ENCODE measurements around the gene CAPN6.
A peak's percentile ranks its signal among the peaks of the same experiment; 100 is the strongest.

CAPN6 gene, protein sequence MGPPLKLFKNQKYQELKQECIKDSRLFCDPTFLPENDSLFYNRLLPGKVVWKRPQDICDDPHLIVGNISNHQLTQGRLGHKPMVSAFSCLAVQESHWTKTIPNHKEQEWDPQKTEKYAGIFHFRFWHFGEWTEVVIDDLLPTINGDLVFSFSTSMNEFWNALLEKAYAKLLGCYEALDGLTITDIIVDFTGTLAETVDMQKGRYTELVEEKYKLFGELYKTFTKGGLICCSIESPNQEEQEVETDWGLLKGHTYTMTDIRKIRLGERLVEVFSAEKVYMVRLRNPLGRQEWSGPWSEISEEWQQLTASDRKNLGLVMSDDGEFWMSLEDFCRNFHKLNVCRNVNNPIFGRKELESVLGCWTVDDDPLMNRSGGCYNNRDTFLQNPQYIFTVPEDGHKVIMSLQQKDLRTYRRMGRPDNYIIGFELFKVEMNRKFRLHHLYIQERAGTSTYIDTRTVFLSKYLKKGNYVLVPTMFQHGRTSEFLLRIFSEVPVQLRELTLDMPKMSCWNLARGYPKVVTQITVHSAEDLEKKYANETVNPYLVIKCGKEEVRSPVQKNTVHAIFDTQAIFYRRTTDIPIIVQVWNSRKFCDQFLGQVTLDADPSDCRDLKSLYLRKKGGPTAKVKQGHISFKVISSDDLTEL

DNA sequence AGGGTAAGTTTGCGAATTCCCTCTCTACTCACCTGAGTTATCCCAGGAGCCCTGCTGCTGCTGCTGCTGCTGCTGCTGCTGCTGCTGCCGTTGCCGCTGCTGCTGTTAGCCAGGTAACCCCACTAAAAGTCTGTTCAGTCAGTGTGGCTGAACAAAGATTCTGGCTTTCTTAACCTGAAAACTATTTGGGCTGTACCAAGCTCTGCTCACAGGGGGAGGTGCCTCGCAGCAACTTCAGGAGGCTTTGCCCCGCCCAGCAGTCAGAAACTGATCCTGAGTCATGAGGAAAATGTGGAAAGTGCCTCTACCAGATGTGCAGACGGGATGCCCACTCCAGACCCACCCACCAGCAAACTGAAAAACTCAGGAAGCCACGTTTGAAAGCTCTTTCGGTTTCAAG, at the start of gene CAPN6:
Gene CAPN6 (minus strand): TSS at position 145 of the 400 bp plus-strand sequence. CDS start 6,547 bp downstream, outside the sequence.
- peak; percentile 44 for DNase-seq (ENCODE audit: low read depth)
- H3K4me3 ChIP-seq (ENCODE audit: control insufficient read depth, low read depth, low read length): no peak within 1 kb of the TSS
- TF ChIP-seq, protein P1, sequence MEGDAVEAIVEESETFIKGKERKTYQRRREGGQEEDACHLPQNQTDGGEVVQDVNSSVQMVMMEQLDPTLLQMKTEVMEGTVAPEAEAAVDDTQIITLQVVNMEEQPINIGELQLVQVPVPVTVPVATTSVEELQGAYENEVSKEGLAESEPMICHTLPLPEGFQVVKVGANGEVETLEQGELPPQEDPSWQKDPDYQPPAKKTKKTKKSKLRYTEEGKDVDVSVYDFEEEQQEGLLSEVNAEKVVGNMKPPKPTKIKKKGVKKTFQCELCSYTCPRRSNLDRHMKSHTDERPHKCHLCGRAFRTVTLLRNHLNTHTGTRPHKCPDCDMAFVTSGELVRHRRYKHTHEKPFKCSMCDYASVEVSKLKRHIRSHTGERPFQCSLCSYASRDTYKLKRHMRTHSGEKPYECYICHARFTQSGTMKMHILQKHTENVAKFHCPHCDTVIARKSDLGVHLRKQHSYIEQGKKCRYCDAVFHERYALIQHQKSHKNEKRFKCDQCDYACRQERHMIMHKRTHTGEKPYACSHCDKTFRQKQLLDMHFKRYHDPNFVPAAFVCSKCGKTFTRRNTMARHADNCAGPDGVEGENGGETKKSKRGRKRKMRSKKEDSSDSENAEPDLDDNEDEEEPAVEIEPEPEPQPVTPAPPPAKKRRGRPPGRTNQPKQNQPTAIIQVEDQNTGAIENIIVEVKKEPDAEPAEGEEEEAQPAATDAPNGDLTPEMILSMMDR (conservative IDR thresholded peaks at IDR 0.05; ENCODE audit: control insufficient read depth, insufficient read depth, low read depth, low read length): no peak

DNA sequence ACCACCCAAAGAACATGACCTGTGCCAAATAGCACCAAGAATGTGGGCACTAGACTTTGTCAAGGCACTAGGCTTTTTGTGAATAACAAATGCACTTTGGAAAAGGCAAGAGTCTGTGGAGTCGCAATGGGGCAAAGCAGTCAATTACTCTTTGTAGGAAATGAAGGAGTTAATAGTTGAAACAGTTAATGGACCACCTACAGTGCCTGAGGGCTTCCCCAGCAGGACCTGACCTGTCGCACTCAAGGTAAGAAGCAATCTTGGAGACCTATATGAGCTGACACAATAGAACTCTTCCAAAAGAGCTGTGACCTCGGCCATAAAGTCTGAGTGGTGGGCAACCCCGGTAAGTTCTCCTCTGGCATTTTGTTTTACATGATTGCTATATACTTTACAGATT, 49.2 kb upstream of the CAPN6 start:
- DNase-seq (ENCODE audit: low read depth): no peak
- H3K4me3 ChIP-seq (ENCODE audit: control insufficient read depth, low read depth, low read length): no peak overlapping the region
- TF ChIP-seq, protein P1 (conservative IDR thresholded peaks at IDR 0.05; ENCODE audit: control insufficient read depth, insufficient read depth, low read depth, low read length): no peak

DNA sequence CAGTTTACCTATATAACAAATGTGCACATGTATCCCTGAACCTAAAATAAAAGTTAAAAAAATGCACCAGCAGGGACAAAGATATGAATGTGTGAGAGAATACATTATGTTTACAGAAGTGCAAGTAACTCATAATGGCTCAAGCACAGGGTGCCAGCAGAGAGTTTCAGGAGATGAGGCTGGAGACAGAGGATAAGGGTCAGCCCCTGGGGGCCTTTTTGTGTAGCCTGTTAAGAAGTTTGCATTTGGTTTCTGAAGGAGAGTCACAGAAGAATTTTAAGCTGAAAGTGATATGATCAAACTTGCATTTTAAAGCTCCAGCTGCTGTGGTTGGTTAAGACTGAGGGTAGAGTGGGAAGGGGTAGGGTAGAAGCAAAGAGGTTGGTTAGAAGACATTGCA, 48.6 kb upstream of the CAPN6 start:
- TF ChIP-seq, protein P1 (conservative IDR thresholded peaks at IDR 0.05; ENCODE audit: control insufficient read depth, insufficient read depth, low read depth, low read length): no peak
- no peak overlapping the region for H3K4me3 ChIP-seq (ENCODE audit: control insufficient read depth, low read depth, low read length)
- DNase-seq (ENCODE audit: low read depth): no peak

DNA sequence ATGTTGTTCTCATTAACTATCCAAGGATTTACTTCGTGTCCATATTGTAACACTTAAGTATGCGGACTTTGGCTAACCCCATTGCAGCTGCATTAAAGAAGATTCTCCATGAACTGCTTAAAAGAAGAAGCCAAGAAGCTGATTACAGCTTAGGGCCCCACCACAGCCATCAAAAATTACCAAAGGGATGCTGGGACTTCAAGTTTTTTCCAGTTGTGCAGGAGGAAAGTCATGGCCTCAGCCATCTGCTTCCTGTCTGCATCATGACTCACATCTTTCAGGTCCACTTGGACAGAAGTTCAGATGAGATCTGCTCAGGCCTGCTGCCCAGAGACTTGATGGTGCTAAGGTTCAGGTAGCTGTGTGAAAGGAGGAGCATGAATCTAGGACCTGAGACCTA, 38.8 kb upstream of the CAPN6 start:
- peak; percentile 17 for DNase-seq (ENCODE audit: low read depth)
- H3K4me3 ChIP-seq (ENCODE audit: control insufficient read depth, low read depth, low read length): no peak overlapping the region
- TF ChIP-seq, protein P1 (conservative IDR thresholded peaks at IDR 0.05; ENCODE audit: control insufficient read depth, insufficient read depth, low read depth, low read length): no peak

DNA sequence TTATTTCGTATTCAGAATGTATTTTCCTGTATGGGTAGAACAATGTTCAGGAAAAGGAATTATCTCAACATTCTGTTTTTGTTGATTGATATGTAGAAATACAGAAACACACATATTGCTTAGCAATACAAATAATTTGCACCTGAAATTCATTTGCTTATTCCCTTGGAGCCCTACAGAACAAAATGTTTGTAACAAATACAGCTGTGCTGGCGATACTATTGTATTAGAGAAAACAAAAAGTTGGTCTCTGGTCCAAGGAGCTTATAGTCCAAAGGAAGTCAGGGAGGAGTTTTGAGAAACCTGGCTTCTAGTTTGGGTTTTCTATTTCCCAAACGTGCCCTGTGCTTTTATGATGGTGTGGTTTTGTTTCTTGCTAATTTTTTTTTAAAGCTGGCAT, 37.8 kb upstream of the CAPN6 start:
- no peak overlapping the region for H3K4me3 ChIP-seq (ENCODE audit: control insufficient read depth, low read depth, low read length)
- TF ChIP-seq, protein P1 (conservative IDR thresholded peaks at IDR 0.05; ENCODE audit: control insufficient read depth, insufficient read depth, low read depth, low read length): no peak
- DNase-seq (ENCODE audit: low read depth): no peak

DNA sequence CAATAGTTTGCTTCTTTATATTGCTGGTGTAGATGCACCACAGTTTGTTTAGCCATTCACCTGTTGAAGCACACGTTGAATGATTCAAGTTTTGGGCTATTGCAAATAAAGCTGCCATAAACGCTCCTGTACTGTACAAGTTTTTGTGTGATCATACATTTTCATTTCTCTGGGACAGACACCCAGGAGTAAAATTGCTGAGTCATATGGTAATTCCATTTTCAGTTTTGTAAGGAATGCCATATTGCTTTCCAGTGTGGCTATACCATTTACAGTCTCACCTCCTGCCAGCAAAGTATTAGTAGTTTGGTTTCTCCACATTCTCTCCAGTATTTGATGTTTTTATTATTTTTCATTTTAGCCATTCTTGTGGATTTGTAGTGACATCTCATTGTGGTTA, 32.0 kb upstream of the CAPN6 start:
- TF ChIP-seq, protein P1 (conservative IDR thresholded peaks at IDR 0.05; ENCODE audit: control insufficient read depth, insufficient read depth, low read depth, low read length): no peak
- no peak for DNase-seq (ENCODE audit: low read depth)
- no peak overlapping the region for H3K4me3 ChIP-seq (ENCODE audit: control insufficient read depth, low read depth, low read length)

Measured in fibroblast of mammary gland (primary cell).